Measurements from ENCODE around the gene TMEM35A. TPM values are rescaled to one million over a fixed set of nuclear protein-coding genes. Genes with fewer than 3 reads are reported as not detected.

The TMEM35A gene
- total RNA-seq, 1 experiment from 2014 or later = not detected

DNA sequence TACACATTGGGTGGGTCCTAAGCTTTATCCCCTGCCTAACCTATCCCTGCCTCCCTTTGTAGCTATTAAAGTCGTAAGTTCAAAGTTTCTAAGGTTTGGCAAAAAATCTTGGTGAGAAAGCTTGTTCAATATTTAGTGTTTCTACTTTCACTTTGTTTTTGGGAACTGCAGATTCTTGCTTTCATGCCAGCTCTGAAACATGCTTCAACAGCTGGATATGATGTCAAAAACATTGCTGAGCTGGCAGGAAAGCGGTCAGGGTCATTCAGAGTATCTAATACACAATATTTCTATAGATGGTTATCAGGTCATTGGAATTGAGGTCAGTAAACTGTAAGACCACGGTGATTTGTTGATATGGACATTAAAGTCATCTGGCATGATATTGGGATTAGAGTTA is 39.0 kb downstream of the TMEM35A start:
- Mint-ChIP-seq H3K4me1 (ENCODE audit: insufficient read depth, unreplicated experiment) (no peaks in the 10 kb centered on the region), H3K9me3 (ENCODE audit: unreplicated experiment) (peaks cover 7% of the 10 kb centered on the region), H3K27me3 (ENCODE audit: insufficient read depth, unreplicated experiment) (no peaks in the 10 kb centered on the region), H3K27ac (ENCODE audit: low read depth, unreplicated experiment) (no peak overlapping the region), H3K36me3 (ENCODE audit: insufficient read depth, unreplicated experiment) (peaks cover 18% of the 10 kb centered on the region), H3K4me3 (ENCODE audit: unreplicated experiment) (no peak overlapping the region)
- no TSS peak for BruUV-seq (replicated peaks)
- no peak for DNase-seq (ENCODE audit: unreplicated experiment)
- CTCF ChIA-PET = interaction anchor here (0.5 kb wide), 1 partner anchor 243 kb away, joined by 3 read pairs; no protein-coding TSS in a partner anchor
- TF ChIP-seq, protein P1, sequence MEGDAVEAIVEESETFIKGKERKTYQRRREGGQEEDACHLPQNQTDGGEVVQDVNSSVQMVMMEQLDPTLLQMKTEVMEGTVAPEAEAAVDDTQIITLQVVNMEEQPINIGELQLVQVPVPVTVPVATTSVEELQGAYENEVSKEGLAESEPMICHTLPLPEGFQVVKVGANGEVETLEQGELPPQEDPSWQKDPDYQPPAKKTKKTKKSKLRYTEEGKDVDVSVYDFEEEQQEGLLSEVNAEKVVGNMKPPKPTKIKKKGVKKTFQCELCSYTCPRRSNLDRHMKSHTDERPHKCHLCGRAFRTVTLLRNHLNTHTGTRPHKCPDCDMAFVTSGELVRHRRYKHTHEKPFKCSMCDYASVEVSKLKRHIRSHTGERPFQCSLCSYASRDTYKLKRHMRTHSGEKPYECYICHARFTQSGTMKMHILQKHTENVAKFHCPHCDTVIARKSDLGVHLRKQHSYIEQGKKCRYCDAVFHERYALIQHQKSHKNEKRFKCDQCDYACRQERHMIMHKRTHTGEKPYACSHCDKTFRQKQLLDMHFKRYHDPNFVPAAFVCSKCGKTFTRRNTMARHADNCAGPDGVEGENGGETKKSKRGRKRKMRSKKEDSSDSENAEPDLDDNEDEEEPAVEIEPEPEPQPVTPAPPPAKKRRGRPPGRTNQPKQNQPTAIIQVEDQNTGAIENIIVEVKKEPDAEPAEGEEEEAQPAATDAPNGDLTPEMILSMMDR (IDR thresholded peaks at IDR 0.05; ENCODE audit: unreplicated experiment) = no peak
- POLR2A ChIA-PET = no interaction called here
- intact Hi-C loops (cut with micrococcal nuclease) = no loop called here

DNA sequence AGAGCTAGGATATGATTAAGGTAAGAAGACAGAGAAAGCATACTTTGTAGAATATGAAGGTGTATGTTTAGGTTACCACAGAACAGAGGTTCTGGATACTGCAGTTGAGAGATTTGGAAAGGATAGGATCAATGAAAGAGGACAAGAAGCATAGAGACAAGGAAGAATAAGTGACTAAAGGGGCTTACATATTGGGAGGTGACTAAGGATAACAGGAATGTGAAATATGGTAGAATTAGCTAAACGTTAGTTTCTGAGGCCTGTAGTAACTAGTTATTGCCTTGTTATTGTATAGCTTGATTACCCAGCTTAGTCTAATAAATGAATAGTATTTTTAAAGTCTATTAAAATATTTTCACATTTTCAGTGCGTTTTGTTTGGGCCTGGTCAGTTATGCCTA is 57.6 kb downstream of the TMEM35A start:
- no peak for DNase-seq (ENCODE audit: unreplicated experiment)
- Mint-ChIP-seq H3K4me1 (ENCODE audit: insufficient read depth, unreplicated experiment) (peaks cover 6% of the 10 kb centered on the region), H3K4me3 (ENCODE audit: unreplicated experiment) (no peak overlapping the region), H3K27ac (ENCODE audit: low read depth, unreplicated experiment) (no peak overlapping the region), H3K27me3 (ENCODE audit: insufficient read depth, unreplicated experiment) (peaks cover 64% of the 10 kb centered on the region), H3K9me3 (ENCODE audit: unreplicated experiment) (no peaks in the 10 kb centered on the region), H3K36me3 (ENCODE audit: insufficient read depth, unreplicated experiment) (peaks cover 8% of the 10 kb centered on the region)
- ChIA-PET CTCF (no interaction called here), POLR2A (no interaction called here)
- BruUV-seq (replicated peaks) = no TSS peak
- intact Hi-C loops (cut with micrococcal nuclease) = no loop called here
- TF ChIP-seq, protein P1 (IDR thresholded peaks at IDR 0.05; ENCODE audit: unreplicated experiment) = no peak

Other genes starting within 250 kb of the TMEM35A start
- gene NOX1, start 204.5 kb upstream of the TMEM35A start, total RNA-seq (2022) = not detected in 2 replicates
- 0.17 and 0.26 TPM in 2 replicates for gene XKRX, start 150.0 kb upstream of the TMEM35A start, total RNA-seq (2022)
- not detected in 2 replicates for gene ARL13A, start 109.2 kb upstream of the TMEM35A start, total RNA-seq (2022)
- 10.7 and 10.9 TPM in 2 replicates for gene TRMT2B, start 26.8 kb upstream of the TMEM35A start, total RNA-seq (2022)
- gene CENPI, start 19.3 kb downstream of the TMEM35A start, total RNA-seq (2022) = 4.6 TPM in 2 replicates
- 0.40 and 0.47 TPM in 2 replicates for gene DRP2, start 140.9 kb downstream of the TMEM35A start, total RNA-seq (2022)
- gene TAF7L, start 212.5 kb downstream of the TMEM35A start, total RNA-seq (2022) = 0.21 TPM in 1 of 2 replicates, not detected in the other